B cell (primary cell): Measurements from ENCODE around the gene UTS2R. TPM values are rescaled to one million over a fixed set of nuclear protein-coding genes. Genes with fewer than 3 reads are reported as not detected.

Experiments
- ATAC-seq: fragments of 200-7000 bp; cut with Tn5 transposase; one replicate; pipeline ENCODE4 v1.10.0; 2021; ENCODE audit warnings: low read depth, mild to moderate bottlenecking, moderate number of reproducible peaks, moderate library complexity
- CTCF ChIA-PET: fragments of 350-600 bp; sonication (Branson Sonifier 250); formaldehyde crosslinking; loops from one replicate; lab custom pipeline; 2021; ENCODE audit warnings: antibody characterized with exemption, inconsistent platforms; lab: Charles Lee
- POLR2A ChIA-PET: fragments of 350-600 bp; sonication (Branson Sonifier 250); formaldehyde crosslinking; loops from one replicate; lab custom pipeline; 2021; ENCODE audit warnings: antibody characterized with exemption; lab: Charles Lee
- DNase-seq: peaks from one replicate; pipeline ENCODE4 v3.0.0; 2013
- H2AFZ ChIP-seq: 2 replicates; pipeline ENCODE4 v1.6.1; 2012; ENCODE audit warnings: mild to moderate bottlenecking, low read depth, low read length; ENCODE audit not compliant: insufficient read depth, poor library complexity, severe bottlenecking
- H3K27ac ChIP-seq, 2 donors: 1 replicate in 1 of 2; 2 replicates in 1 of 2; pipeline ENCODE4 v1.5.1; 2012 to 2013; ENCODE audit warnings: low read length in 2 of 2, mild to moderate bottlenecking in 2 of 2, moderate library complexity in 1 of 2
- H3K27me3 ChIP-seq, 4 experiments: fragments of 200-600 bp in 1 of 4; sonication (generic) in 1 of 4; replicated peaks in 1 of 4; 1 replicate in 2 of 4; 2 replicates in 2 of 4; pipeline versions ENCODE4 v1.6.1 to v1.7.0; 2013 to 2016; ENCODE audit warnings: low read length in 3 of 4, mild to moderate bottlenecking in 2 of 4, mixed read lengths in 1 of 4, moderate library complexity in 1 of 4; ENCODE audit not compliant: insufficient read depth in 4 of 4, control insufficient read depth in 3 of 4; ENCODE audit errors: control extremely low read depth in 1 of 4
- H3K36me3 ChIP-seq, 2 experiments: replicated peaks in 1 of 2; 1 replicate in 1 of 2; 2 replicates in 1 of 2; pipeline versions ENCODE4 v1.6.1 to v1.7.1; 2013; ENCODE audit warnings: low read length in 1 of 2; ENCODE audit not compliant: insufficient read depth in 2 of 2, control insufficient read depth in 1 of 2; ENCODE audit errors: control extremely low read depth in 1 of 2, extremely low read depth in 1 of 2
- H3K4me1 ChIP-seq, 2 donors: fragments of 200-600 bp in 1 of 2; sonication (generic) in 1 of 2; 1 replicate in 1 of 2; 2 replicates in 1 of 2; pipeline versions ENCODE4 v1.5.1 to v1.6.1; 2013 to 2017; ENCODE audit warnings: low read length in 2 of 2; ENCODE audit not compliant: control insufficient read depth in 2 of 2, insufficient read depth in 2 of 2
- H3K4me2 ChIP-seq: replicated peaks from 2 replicates; pipeline ENCODE3; 2012; ENCODE audit warnings: mild to moderate bottlenecking, low read depth, low read length; ENCODE audit not compliant: poor library complexity, severe bottlenecking
- H3K4me3 ChIP-seq, 5 experiments: fragments of 200-600 bp in 1 of 5; sonication (generic) in 1 of 5; 1 replicate in 3 of 5; 2 replicates in 2 of 5; pipeline versions ENCODE4 v1.5.1 to v1.7.0; 2011 to 2016; ENCODE audit warnings: low read length in 4 of 5, mild to moderate bottlenecking in 4 of 5, low read depth in 2 of 5, control low read depth in 1 of 5, moderate library complexity in 1 of 5; ENCODE audit not compliant: insufficient read depth in 1 of 5; ENCODE audit errors: control extremely low read depth in 1 of 5, extremely low read depth in 1 of 5
- H3K79me2 ChIP-seq: fragments of 200-600 bp; sonication (generic); one replicate; pipeline ENCODE4 v1.6.0; 2016; ENCODE audit warnings: low read length; ENCODE audit not compliant: control insufficient read depth, insufficient read depth
- H3K9ac ChIP-seq: fragments of 200-600 bp; sonication (generic); 2 replicates; pipeline ENCODE4 v1.6.1; 2017; ENCODE audit warnings: mild to moderate bottlenecking, low read length, moderate library complexity
- H3K9me3 ChIP-seq, 3 donors: one replicate each; pipeline versions ENCODE4 v1.6.1 to v1.7.1; 2013; ENCODE audit warnings: low read length in 2 of 3; ENCODE audit not compliant: control insufficient read depth in 2 of 3, insufficient read depth in 1 of 3; ENCODE audit errors: control extremely low read depth in 1 of 3
- H4K20me1 ChIP-seq: 2 replicates; pipeline ENCODE4 v1.6.0; 2012; ENCODE audit warnings: mild to moderate bottlenecking, low read length; ENCODE audit not compliant: insufficient read depth, control insufficient read depth, poor library complexity, severe bottlenecking
- H3K27ac Mint-ChIP-seq: one replicate; pipeline ENCODE4 v1.8.0; 2021; ENCODE audit warnings: mixed read lengths
- H3K27me3 Mint-ChIP-seq: one replicate; pipeline ENCODE4 v1.8.0; 2021; ENCODE audit warnings: mixed read lengths
- H3K4me1 Mint-ChIP-seq: one replicate; pipeline ENCODE4 v1.8.0; 2021; ENCODE audit warnings: mixed read lengths
- H3K4me3 Mint-ChIP-seq: one replicate; pipeline ENCODE4 v1.8.0; 2021; ENCODE audit warnings: mixed read lengths
- H3K9me3 Mint-ChIP-seq: one replicate; pipeline ENCODE4 v1.8.0; 2022; ENCODE audit warnings: mixed read lengths; ENCODE audit not compliant: insufficient read depth
- CTCF ChIP-seq: fragments of 200-600 bp; IDR thresholded peaks from one replicate; pipeline ENCODE4 v1.8.0; 2022; ENCODE audit warnings: antibody characterized with exemption, mild to moderate bottlenecking
- EZH2 ChIP-seq: IDR thresholded peaks from 2 replicates; pipeline ENCODE4 v1.6.1; 2012; ENCODE audit warnings: borderline replicate concordance, low read depth, mild to moderate bottlenecking, moderate library complexity, low read length; ENCODE audit not compliant: insufficient read depth, poor library complexity, severe bottlenecking
- WGBS: methylation state at CpG from one replicate; pipeline ENCODE4 v1.1.5; 2013; ENCODE audit warnings: missing lambda C conversion rate; ENCODE audit not compliant: insufficient coverage; 5-methylcytosine and 5-hydroxymethylcytosine counted together
- intact Hi-C: fragments of 100-400 bp; cut with micrococcal nuclease; formaldehyde crosslinking; loops from one replicate; pipeline ENCODE4 v1.10.0; 2022
- polyA plus RNA-seq: library from polyadenylated mRNA; depleted of rRNA; stranded (reverse); fragments of >200 nt; gene quantifications from 2 replicates; pipeline ENCODE4 v1.2.3, GENCODE V29; 2012
- total RNA-seq, 2 donors: library from RNA; stranded (reverse); fragments of 120-200 nt in 1 of 2; gene quantifications; 1 replicate in 1 of 2; 2 replicates in 1 of 2; pipeline versions ENCODE4 v1.2.3 to v1.2.4, GENCODE V29; 2013 to 2022

UTS2R gene
- total and polyA plus RNA-seq, 2 donors (not counting 1 experiment from before 2014, with no cell fraction given), result 0.86 TPM; not detected in 1

DNA sequence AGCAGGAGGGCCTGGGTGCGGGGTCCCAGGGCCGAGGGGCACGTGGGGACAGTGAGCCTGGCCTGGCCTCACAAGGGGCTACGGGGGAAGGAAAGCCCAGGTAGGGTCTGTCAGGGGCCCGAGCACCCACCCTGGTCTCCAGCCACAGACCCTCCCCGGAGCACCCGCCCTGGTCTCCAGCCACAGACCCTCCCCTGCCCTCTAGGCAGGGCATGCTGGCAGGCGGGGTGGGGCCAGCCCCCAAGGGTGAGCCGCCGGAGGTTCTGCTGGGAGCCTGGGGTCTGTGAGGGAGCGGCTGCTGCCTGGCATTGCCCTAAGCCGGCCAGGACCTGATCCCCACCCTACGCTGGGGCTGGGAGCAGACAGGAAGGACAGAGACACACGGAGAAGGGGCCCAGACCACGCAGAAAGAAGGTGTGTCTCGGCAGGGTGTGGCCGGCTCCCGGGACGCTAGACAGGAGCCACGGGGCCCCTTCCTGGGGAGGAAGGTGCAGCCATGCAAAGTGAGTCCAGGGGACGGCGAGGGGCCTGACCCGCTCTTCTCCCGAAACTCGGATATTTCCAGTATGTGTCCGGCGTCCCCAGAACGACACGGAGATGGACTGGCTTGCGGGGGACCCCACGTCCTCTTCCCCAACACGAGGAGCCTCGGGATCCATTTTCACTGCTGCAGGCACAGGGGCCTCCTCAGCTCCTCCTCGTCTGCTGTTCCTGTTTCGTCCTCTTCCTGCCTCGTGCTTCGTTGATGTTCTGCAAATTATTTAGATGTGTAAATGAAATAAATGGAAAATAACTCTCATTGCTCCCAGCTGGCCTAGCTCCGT is 15.5 kb downstream of the UTS2R start:
- POLR2A ChIA-PET, result no interaction called here
- CTCF ChIA-PET, result no interaction called here
- H2AFZ ChIP-seq, result no peak overlapping the region

More for the DNA sequence above, 15.5 kb downstream of the UTS2R start:
- no peak for DNase-seq
- 42% methylated on average over 27 of the region's 38 CpGs for WGBS
- TF ChIP-seq CTCF (no peak), EZH2 (no peak)
- Histone ChIP-seq H3K79me2 (no peaks in the 10 kb centered on the region), H3K4me2 (no peak overlapping the region), H3K9ac (no peak overlapping the region), H3K27ac (no peak overlapping the region), H3K4me3 (no peak overlapping the region), H4K20me1 (no peaks in the 10 kb centered on the region), H3K36me3 (peaks cover 0 to 1% of the 10 kb centered on the region in 2 experiments), H3K9me3 (no peaks in the 10 kb centered on the region), H3K4me1 (no peaks in the 10 kb centered on the region), H3K27me3 (peaks cover 0 to 36% (median 4%) of the 10 kb centered on the region in 4 experiments)
- Mint-ChIP-seq H3K9me3 (no peaks in the 10 kb centered on the region), H3K4me1 (peaks cover 2% of the 10 kb centered on the region), H3K4me3 (no peak overlapping the region), H3K27ac (no peak overlapping the region), H3K27me3 (no peaks in the 10 kb centered on the region)
- intact Hi-C loops, result no loop called here
- ATAC-seq, result no peak
